Inflammatory macrophage treated with lipopolysaccharide for 4 hours (primary cell): ENCODE measurements around the gene STK24.

Experiments used
- DNase-seq: peaks from one replicate; pipeline ENCODE4 v3.0.0-alpha.2; 2020

Gene STK24

DNA sequence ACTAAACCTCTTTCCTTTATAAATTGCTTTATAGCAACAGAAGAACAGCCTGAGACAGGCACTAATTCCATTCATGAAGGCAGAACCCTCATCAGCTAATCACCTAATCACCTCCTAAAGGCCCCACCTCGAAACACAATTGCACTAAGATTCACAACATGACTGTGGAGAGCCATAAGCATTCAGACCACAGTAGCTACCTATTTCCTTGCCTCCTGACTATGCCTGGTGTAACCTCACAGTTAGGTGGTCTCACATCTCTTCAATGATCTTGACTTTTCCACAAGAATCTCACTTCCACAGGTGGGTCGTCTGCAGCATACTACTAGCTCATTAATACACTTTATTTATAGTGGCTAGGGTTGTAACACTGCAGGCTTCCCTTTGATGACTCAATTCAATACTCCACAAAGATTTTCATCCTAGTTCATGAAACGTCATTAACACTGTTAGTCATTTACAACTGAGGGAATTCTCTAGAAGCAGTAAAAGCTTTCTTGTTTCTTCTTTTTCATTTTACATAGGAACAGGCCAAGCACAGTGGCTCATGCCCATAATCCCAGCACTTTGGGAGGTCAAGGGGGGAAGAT lies 27.1 kb downstream of the STK24 start:
- DNase-seq = peak; percentile 48

DNA sequence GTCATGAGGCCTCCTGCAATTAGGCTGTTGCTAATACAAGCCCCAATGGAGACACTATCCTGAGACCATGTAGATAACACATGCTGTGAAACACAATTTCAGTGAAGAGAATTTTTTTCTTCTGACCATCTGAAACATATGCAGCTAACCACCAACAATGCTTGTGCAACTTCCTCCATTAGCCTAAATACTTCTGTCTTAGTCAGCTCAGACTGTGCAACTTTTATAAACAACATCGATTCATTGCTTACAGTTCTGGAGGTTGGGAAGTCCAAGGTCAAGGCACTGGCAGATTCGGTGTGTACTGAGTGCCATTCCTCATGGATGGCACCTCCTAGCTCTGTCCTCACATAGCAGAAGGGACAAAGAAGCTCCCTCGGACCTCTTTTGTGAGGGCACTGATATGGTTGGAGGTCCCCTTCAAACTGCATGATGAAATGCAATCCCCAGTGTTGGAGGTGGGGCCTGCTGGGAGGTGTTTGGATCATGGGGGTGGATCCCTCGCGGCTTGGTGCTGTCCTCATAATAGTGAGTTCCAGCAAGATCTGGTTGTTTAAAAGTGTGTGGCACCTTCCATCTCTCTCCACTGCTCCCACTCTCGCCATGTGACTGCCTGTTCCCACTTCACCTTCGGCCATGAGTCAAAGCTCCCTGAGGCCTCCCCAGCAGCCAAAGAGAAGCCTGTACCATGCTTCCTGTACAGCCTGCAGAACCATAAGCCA lies 27.7 kb downstream of the STK24 start:
- peak; percentile 88 for DNase-seq

DNA sequence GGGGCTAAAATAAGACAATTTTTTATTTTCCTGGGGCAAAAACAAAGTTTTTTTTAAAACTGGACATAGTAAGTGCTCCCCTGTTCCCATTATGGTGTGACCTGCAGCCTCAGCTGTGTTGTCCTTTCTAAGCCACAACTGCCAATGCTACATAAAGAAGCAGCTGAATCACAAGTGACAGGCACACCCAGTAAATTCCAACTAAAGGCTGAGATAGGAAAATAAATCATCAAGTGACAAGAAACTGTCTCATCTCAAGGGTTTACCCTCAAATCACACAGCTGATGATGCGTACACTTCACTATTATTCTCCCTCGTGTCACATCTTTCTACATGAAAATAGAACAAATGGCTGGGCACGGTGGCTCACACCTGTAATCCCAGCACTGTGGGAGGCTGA lies 28.7 kb downstream of the STK24 start:
- DNase-seq = peak; percentile 26

DNA sequence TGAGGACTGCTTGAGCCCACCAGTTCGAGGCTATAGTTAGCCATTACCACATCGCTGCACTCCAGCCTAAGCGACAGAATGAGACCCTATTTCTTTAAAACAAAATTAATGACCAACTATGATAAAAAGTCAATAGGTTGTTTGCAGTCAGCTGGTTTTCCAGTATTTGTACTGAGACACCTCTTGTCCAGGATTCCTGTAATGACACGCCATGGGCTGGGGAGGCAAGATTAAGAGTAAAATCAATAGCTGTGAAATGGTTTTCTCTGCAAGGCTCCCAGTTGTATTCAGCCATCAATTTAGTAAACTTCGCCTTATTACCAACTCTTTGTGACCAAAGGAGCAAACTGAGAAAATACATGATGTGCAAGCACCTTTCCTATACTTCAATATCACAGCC lies 29.5 kb downstream of the STK24 start:
- no peak for DNase-seq

DNA sequence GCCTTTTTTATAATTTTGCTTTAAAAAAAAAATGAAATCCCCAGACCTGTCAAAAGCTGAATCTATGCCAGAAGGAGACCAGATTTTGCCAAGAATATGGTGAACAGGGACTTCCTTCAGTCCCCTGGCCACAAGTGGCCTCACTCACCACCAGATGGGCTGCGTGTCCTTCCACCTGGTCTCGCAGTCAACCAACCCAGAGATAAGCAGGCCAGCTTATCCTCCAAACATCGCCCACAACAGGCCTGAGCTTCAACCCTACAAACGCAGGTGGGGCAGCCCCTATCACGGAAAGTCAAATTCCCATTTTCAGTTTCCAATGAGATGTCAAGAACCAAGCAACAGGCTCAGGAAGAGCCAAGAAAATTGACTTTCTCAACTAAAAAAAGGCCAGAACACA lies 30.5 kb downstream of the STK24 start:
- DNase-seq = no peak

DNA sequence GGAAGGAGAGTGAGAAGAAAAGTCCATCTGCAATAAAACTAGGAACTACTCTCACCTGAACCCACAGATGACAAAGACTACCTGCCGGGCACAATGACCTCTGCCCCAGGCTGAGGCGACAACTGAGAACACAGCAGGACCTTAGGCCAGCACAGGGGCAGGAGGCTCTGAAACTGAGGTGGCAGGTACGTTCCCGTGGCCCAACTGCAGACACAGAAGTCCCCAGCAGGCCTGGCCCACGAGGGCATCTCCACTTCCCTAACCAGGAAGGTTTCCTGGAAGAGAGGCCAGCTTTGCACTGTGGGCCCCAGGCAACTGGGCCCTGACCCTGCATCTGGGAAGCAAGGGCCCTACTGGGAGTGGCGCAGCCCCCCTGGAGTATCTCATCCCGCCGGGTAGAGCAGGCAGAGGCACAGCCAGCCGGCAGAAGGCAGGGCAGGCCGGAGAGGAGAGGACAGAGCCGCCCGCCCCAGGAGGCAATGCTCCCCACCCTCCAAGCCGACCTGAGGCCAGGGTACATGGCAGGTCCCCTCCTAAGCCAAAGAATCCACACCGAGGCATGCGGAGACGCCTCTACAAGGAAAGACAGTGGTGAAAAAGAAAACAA lies 32.7 kb downstream of the STK24 start:
- no peak for DNase-seq

DNA sequence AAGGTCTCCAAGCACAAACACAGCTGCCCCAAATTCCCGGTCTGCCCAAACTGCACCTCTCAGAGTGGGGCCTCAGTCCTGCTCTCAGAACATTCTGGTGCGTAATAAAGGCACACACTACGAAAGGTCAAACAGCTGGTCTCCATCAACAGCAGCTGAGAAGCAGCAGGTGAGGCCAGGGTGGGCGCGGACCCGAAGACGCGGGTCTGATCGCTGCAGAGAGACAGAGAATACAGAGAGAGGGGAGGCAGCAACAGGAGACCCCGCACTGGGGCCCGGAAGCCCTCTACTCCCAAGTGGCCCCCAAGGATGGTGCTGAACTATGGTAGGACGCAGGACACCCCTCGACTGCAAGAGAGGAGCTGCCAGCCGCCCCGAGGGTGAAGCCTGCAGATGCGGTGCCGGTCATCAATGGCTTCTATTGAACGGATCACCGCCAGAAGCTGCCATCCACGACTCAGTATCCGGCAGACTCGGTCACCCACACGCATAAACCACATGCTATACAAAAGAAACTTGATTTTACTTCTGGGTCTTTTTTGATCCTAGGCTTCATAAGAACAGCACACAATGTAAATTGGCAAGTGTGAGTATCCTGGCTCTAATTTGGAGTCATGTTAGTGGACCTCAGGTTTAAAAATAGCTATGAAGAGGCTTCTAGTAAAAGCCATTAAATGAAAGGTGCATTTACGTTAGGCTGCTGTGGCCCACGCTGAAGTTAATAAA lies 33.4 kb downstream of the STK24 start:
- DNase-seq = no peak

DNA sequence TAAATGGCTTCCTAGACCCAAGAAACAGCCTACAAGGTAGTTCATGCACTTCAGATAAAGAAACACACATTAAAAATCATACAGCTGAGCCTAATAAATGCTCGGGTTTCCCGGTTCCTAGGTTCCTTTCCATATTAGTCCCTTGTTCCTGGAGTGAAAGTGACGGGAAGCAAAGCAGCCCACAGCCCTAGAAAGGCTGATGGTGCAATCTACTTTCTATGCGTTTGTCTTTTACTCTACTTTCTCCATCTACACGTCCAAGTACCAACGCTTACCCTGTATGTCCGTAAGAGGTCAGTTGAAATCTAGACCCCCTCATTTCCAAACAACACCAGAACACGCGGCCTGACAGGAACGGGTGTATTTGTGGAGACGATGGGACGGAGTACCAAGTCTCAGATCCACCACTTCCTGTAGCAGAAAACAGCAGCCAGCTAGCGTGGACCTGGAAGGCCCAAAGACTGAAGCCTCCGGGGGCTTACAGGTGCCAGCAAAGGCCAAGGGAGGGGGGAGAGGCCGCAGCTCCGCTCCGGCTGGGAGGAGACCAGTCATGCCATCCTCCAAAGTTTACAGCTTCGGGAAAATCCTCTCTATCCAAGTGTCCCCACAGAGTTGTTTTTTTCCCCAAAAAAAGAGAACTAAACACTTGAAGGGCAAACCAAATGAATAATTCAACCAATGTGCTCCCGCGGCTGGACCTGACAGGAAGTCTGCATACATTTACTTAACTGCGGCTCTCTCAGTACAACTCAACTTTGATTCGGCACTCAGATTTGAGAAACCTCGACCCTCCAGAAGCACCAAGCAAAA lies 34.1 kb downstream of the STK24 start:
- peak; percentile 69 for DNase-seq

DNA sequence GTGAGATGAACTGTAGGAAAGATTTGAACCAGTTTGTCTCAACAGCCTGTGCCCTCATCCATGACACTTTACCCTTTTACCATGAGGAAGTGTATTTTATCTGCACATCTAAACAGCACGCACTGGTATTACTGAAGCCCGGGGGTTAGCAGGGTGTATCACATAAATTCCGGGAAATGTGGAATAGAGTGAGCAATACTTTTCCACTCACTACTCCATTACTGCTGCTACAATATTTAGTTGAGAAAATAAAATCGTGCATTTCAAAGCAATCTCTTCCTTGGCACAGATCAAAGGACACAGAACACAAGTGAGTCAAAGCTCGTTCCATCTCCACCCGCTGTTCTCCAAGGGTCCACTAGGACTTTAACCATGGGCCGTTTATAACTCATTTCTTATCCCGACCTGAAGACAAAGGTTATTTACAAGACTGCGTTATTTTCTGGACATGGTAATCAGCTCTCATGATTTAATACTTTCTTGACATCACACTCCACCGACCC lies 35.2 kb downstream of the STK24 start:
- no peak for DNase-seq

DNA sequence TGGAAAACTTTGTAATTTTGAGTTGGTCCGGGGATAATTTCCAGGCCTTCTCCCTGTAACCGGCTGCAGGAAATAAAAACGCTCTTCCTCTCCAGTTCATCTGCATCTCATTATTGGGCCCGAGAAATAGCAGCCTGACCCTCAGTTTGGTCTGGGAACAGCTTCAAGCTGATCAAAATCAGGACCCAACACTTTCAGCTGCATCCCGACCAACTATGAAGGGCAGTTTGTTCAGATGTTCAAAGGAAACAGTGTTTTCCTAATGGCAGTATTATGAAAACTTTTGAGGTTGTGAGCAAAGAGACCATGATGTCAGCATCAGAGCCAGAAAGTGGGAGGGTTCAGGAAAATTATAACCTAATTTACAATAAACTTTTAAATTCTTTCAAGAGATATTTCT lies 35.7 kb downstream of the STK24 start:
- peak; percentile 27 for DNase-seq

DNA sequence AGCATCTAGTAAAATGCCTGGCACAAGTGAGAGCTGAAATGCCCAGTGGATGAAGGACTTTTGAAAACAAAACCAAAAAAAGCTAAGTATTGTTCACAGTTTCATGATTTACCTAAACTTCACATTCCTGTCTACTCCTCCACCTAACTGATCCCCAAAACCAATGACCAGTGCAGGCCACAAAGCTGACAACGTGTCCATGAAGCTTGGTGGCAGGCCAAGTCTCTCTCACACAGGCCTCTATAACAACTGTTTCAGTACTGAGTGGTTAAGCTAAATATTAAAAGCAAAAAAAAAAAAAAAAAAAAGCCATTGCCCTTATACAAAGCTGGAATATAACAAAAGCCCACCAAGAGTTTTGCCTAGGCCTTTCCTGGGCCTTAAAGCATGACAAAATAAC lies 36.4 kb downstream of the STK24 start:
- DNase-seq = no peak

DNA sequence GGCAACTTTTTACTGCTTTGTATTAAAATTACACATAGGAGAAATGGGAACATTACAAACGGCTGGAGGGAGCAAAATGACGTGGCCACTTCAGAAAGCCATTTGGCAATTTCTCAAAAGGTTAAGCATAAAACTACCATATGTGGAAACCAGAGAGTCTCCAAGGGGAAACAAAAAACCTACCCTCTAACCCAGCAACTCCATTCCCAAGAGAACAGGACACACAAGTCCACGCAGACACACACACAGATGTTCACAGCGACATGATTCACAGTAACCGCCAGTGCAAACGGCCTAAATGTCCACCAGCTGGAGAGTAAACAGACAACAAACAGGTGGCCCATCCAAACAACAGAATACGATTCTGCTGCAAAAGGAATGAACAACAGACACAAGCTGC lies 37.2 kb downstream of the STK24 start:
- peak; percentile 22 for DNase-seq

DNA sequence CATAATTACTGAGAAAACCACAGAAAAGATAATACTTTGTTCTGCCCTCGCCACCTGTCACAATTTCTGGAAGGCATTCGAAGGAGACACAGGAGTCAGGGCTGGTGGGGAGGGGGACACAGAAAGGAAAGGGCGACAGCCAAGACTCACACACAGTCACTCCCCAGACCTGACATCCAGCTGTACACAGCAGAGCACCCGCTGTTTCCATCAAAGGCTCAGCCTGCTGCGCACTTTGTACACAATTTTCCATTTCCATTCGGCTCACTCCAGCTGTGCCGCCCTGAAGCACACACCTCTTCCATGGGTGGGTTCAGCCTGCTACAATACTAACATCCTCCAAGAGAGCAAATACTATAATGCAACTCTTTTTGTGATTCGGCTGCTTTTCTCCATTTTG lies 38.0 kb downstream of the STK24 start:
- DNase-seq = no peak

DNA sequence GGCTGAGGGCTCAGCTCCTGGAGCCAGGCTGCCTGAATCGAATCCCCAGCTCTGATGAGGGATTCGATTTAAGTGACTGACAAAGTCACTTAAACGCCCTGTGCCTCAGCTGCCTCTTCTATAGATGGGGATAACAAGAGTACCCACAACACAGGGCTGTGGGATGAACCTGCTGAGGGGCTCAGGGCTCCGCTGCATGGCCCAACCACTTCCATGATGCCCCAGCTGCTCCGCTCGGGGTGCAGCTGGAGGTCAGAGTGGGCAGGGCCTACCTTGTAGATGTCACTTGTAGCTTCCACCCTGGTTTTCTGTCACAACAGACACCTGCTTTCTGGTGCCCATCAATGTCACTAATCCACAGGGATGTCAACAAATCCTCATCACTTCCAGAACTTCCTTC lies 39.2 kb downstream of the STK24 start:
- DNase-seq = no peak

DNA sequence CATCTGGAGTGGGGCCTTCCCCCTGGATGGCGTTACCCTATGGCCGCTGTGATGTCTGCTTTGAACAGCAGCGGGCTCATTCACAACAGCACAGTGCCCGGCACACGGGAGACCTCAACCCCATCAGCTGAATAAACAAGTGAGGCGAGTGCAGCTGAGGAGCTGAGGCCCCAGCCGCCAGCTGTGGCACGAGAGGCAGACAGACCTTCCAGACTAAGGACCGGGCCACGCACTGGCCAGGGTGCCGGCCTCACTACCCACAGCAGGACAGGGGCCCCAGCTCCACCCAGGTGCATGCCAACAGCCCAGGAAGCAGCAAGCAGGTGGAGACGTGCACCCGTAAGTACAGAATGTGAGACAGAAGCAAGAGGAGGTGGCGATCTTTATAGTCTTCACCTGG lies 39.6 kb downstream of the STK24 start:
- no peak for DNase-seq

DNA sequence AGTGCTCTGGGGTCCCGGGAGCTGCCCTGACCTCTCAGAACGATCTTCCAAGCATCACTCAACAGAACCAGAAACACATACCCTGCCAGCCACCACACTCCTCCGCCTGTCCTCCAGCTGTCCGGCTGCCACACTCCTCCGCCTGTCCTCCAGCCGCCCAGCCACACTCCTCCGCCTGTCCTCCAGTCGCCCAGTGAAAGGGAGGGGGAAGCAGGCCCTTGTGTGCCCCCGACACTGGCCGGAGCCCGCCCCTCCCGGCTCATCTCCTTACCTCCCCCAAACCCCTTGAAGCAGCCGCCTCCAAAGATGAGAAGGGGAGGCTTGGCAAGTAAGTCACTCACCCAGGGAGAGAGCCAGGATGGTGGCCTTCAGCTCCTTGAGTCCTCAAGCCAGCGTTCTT lies 40.2 kb downstream of the STK24 start:
- DNase-seq = no peak

DNA sequence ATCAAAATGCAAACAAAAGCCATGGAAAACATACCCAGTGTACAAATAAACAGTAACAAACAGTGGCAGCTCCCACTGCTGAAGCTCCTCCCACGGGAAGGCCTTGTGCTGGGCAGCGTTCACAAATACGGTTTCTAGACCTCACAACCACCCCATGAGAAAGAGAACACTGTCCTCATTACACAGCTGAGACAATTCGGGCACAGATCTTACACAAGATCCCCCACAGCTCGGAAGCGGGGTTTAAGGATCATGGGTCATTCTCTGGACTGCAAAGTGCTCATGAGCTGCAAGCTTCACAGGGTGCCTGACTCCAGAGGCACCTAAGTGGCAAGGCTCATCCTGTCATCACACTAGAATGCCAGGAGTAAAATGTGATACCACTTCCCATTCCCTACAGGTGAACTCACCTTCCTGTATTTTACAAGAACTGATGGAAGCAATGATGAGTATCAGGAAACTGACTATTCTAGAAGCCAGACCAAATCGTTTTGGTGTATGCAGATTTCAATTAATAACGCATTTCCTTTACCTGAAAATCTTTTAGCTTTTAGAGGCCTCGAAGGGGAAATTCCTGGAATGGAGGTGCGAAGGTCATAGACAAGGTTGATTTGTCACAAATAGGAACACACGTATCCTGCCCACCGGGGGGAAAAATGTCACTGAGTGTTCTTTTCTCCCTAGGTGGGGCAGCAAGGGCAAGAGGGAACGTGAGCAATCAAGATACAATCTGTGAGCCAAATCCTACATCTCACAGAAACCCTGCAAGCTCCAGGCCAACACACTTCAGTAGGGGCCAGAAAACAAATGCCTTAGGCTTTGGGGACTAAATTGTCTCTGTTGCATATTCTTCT lies 41.2 kb downstream of the STK24 start:
- no peak for DNase-seq

DNA sequence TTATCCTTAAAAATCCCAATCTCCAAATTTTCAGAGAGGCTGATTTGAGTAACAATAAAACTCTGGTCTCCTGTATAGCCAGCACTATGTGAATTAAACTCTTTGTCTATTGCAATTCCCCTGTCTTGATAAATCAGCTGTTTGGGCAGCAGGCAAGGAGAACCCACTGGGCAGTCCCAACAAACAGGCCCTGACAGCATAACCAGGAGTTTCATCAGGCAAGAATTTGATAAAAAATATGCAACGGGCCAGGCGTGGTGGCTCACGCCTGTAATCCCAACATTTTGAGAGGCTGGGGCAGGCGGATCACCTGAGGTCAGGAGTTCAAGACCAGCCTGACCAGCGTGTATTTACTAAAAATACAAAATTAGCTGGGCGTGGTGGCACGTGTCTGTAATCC lies 42.1 kb downstream of the STK24 start:
- no peak for DNase-seq

DNA sequence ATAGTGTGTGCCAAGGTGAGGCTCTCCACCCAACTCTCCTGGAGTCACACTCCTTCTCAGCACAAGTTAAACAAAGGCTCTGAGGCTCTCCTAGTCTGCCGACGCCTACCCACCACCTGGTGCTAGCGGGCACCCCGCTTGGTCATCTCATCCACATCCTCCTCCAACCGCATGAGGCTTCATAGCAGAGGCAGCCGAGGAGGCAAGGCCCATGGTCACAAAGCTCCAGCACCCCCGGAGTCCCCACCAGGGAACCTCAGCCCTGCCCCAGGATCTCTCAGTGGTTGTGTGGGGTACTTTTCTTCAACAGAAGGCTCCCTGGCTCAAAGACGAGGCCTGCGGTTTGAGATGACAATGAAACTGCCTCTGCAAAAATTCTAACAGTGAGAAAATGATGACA lies 43.0 kb downstream of the STK24 start:
- no peak for DNase-seq

DNA sequence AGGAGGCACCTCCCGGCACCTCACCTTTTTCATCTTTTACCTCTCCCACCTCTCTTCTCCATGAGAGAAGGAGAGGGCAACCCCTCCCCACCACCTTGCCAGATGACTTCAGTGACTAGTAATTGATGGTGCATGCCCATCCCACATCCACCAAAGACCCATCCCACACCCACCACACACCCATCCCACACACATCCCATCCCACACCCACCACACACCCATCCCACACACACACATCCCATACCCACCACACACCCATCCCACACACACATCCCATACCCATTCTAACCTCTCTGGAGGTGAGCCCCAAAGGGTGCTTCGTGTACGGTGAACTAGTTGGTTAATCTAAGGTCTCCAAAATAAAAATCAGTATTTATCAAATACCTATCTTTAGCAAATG lies 44.7 kb downstream of the STK24 start:
- no peak for DNase-seq

DNA sequence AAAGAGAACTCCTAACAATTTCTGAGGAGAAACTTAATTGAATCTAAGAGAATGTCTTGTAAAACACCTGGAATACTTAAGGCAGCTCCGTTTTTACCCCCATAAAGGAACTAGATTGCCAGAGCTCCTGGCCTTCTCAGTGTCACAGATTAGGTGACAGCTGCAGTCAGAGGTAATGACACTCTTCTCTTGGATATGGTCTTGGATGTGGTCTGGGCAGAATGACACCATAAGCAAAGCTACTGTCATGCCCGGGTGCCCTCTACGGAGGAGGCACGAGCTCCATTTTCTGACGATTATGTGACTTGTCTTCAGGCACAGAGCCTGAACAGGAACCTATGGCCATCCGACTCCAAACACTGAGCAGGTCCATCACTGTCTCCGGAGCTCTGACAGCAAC lies 46.7 kb downstream of the STK24 start:
- no peak for DNase-seq

DNA sequence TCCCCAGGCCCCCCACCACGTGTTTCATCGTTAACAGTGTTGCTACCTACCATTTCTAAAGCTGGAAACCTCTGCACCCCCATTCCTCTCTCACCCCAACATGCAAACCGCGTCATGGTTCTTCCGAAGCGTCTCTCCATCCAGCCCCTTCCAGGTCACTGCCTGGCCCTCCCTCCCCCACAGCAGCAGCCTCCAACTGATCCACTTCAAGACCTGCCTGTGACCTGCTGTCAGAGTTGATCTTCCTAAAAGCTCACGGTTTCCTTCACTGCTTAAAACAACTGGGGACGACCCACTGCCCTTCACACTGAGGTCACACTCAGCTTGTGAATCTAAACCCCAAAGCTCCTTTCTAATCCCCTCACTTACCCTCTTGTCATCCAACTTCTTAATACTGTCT lies 47.7 kb downstream of the STK24 start:
- DNase-seq = no peak
